ENCODE results near the gene DGCR8.
"Not testable (repeated sequence)": the region's sequence is repeated elsewhere in the genome, so short reads cannot be mapped to it uniquely, and the experiment has no call there.

Gene DGCR8

DNA sequence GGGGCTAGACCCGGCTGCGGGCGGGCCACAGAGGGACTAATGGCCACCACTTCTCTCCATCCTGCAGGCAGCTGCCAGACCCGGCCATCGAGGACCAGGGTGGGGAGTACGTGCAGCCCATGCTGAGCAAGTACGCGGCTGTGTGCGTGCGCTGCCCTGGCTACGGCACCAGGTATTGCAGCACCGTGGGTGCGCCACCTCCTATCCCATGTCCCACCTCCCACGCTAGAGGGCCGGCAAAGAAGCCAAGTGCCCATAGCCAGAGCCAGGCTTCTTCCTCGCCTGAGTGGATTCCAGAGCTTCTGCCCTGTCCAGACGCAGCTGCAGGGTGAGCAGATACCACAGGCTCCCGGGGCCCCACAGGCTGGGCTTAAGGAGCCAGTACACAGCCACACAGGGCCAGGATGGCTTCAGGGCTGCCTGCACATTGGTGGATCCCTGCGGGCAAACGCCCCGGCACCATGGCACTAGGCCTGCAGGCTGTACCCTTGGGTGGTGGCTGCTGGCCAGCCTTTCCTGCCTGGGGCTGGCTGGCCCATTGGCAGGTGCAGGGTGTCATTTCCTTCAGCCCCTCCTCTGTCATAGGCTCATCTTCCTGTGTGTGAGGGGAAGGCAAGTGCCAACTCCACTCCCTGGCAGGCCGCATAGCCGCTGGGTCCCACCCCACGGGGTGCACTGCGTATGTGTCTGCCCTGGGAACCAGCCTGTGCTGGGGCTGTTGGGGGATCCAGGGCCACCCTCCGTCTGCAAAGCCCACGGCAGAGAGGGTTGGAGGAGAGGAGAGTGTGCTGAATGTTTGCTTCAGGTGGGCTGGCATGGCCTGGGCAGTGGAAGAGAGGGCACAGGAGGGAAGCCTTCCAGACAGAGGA, 16.5 kb upstream of the DGCR8 start:
- no peak for DNase-seq (ENCODE audit: low read depth)
- TF ChIP-seq CTCF (conservative IDR thresholded peaks at IDR 0.05; ENCODE audit: low read length): no peak
- no peak overlapping the region for H3K4me3 ChIP-seq (ENCODE audit: low read length)

DNA sequence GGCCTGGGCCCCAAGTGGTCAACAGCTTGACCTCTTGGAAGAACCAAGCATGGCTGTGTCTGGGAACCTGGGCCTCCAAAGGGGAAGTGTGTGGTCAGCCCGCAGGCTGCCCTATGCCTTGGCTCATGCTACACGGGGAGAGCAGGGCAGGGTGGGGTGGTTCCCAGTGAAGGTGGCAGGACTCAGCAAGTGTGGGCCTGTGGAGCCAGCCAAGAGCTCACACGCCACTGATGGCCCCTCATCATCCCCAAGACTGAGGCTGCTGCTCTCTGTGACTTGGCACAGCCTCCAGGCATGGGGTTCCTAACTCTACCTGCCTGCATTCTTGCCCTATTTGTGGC, 15.9 kb upstream of the DGCR8 start:
- no peak overlapping the region for H3K4me3 ChIP-seq (ENCODE audit: low read length)
- no peak for TF ChIP-seq CTCF (conservative IDR thresholded peaks at IDR 0.05; ENCODE audit: low read length)
- DNase-seq (ENCODE audit: low read depth): no peak

DNA sequence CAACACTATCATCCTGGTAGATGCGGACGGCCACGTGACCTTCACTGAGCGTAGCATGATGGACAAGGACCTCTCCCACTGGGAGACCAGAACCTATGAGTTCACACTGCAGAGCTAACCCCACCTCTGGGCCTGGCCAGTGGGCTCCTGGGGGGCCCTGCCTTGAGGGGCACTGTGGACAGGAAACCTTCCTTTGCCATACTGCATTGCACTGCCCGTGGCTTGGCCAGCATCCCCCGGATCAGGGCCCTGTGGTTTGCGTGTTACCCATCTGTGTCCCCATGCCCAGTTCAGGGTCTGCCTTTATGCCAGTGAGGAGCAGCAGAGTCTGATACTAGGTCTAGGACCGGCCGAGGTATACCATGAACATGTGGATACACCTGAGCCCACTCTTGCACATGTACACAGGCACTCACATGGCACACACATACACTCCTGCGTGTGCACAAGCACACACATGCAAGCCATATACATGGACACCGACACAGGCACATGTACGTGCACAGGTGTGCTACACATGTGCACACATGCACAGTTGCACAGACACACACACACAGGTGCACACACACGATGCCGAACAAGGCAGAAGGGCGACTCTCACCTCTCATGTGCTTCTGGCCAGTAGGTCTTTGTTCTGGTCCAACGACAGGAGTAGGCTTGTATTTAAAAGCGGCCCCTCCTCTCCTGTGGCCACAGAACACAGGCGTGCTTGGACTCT, 15.3 kb upstream of the DGCR8 start:
- TF ChIP-seq CTCF (conservative IDR thresholded peaks at IDR 0.05; ENCODE audit: low read length): no peak
- no peak for DNase-seq (ENCODE audit: low read depth)

GRCh38 chr22:20065896-20066616, 14.0 kb upstream of the DGCR8 start:
- DNase-seq (ENCODE audit: low read depth): no peak
- no peak overlapping the region for H3K4me3 ChIP-seq (ENCODE audit: low read length)
- no peak for TF ChIP-seq CTCF (conservative IDR thresholded peaks at IDR 0.05; ENCODE audit: low read length)

More for the DNA sequence above, 15.3 kb upstream of the DGCR8 start:
- H3K4me3 ChIP-seq (ENCODE audit: low read length): no peak overlapping the region

GRCh38 chr22:20066617-20067383, 13.2 kb upstream of the DGCR8 start:
- no peak overlapping the region for H3K4me3 ChIP-seq (ENCODE audit: low read length)
- no peak for DNase-seq (ENCODE audit: low read depth)
- TF ChIP-seq CTCF (conservative IDR thresholded peaks at IDR 0.05; ENCODE audit: low read length): no peak

GRCh38 chr22:20067384-20067682, 12.7 kb upstream of the DGCR8 start:
- not testable (repeated sequence) for H3K4me3 ChIP-seq (ENCODE audit: low read length); DNase-seq (ENCODE audit: low read depth)

GRCh38 chr22:20068640-20069039, 11.4 kb upstream of the DGCR8 start:
- no peak for TF ChIP-seq CTCF (conservative IDR thresholded peaks at IDR 0.05; ENCODE audit: low read length)
- no peak for DNase-seq (ENCODE audit: low read depth)
- no peak overlapping the region for H3K4me3 ChIP-seq (ENCODE audit: low read length)

All from AG10803 (cell line).